Right lung (tissue), 10 donors: ENCODE measurements around the gene IL18R1. TPM values are rescaled to one million over a fixed set of nuclear protein-coding genes. Genes with fewer than 3 reads are reported as not detected.
A peak's percentile ranks its signal among the peaks of the same experiment; 100 is the strongest.
"Not testable (repeated sequence)": the region's sequence is repeated elsewhere in the genome, so short reads cannot be mapped to it uniquely, and the experiment has no call there.

Experiments
- DNase-seq, 2 donors: peaks; one replicate each; pipeline ENCODE4 v3.0.0-alpha.2; 2013
- long read RNA-seq, 8 donors: transcript quantifications; one replicate each; lab custom pipeline, GENCODE V29; 2026
- polyA plus RNA-seq, 5 donors: library from polyadenylated mRNA; unstranded; fragments of 120-200 nt; gene quantifications; one replicate each; pipeline versions ENCODE4 v1.2.1 to v1.2.3, GENCODE V29; 2013; ENCODE audit warnings: inconsistent platforms in 1 of 5, low replicate concordance in 1 of 5; ENCODE audit not compliant: insufficient read length in 5 of 5, insufficient read depth in 1 of 5

The IL18R1 gene
- polyA plus RNA-seq = 1 to 10 TPM; 2.2 to 5.6 (median 4.0) TPM
- long read RNA-seq, donor 1 = 0 reads
- long read RNA-seq, donor 2 = 0 reads
- long read RNA-seq, donor 3, partial matches to known transcripts = 0 of 1 reads
- long read RNA-seq, donor 3, other reads (novel, unspliced or antisense) = 0 of 1 reads
- long read RNA-seq, donor 4 = 0 reads
- long read RNA-seq, donor 5 = 0 reads
- long read RNA-seq, donor 6, partial matches to known transcripts = 0 of 1 reads
- long read RNA-seq, donor 6, other reads (novel, unspliced or antisense) = 0 of 1 reads
- long read RNA-seq, donor 7, partial matches to known transcripts = 0 of 2 reads
- long read RNA-seq, donor 7, other reads (novel, unspliced or antisense) = 0 of 2 reads
- long read RNA-seq, donor 8, partial matches to known transcripts = 0 of 1 reads
- long read RNA-seq, donor 8, other reads (novel, unspliced or antisense) = 0 of 1 reads

GRCh38 chr2:102355526-102356380, at the start of gene IL18R1:
Gene IL18R1 (plus strand): TSS chr2:102355796. CDS start chr2:102362661, 6,865 bp downstream.
- DNase-seq = peak; percentile 77 to 79

- no peak for DNase-seq
These were observed 49.5 kb upstream of the IL18R1 start for GRCh38 chr2:102306125-102306524.

- no peak for DNase-seq
These were observed 44.5 kb upstream of the IL18R1 start, which contains the start of gene IL1RL1 for GRCh38 chr2:102310964-102311640. Gene IL1RL1 (plus strand): TSS chr2:102311563. CDS start chr2:102338265, 26,702 bp downstream.

DNA sequence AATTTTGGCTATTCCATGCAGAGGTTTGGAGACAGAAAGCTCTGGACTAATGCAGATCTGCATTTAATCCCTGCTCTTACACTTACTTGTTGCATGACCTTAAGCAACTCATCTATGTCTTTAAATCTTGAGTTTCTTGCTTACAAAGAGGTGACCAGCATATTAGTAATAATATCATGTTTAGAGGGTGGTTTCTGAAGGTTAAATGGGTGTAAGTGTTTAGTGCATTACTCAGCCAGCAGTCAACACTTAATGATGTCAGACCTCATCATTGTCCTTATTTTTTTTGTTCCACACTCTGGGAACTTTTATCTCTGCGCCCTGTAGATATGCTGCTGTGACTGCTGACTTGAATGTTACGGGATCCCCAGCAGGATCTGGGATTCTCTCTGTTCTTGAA, 42.6 kb upstream of the IL18R1 start:
- DNase-seq = no peak

- no peak for DNase-seq
These were observed 42.1 kb upstream of the IL18R1 start for GRCh38 chr2:102313471-102313870.

DNA sequence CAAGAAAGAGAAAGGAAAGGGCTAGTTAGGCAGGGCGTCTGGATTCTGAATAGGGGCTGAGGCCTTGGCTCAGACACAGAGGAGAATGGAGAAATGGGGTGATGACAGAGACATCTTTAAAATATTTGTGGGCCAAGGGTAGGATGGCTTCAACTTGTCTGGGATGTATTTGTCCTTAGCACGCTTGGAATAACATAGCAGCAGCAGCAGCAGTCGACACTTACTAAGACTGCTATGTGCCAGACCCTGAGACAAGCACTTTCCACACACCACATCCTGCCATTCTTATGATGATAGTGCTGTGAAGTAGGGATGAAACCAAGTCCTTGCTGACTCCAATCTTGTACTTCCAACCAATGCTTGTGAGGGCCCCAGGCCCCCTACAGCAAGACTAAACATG, 41.6 kb upstream of the IL18R1 start:
- no peak for DNase-seq

DNA sequence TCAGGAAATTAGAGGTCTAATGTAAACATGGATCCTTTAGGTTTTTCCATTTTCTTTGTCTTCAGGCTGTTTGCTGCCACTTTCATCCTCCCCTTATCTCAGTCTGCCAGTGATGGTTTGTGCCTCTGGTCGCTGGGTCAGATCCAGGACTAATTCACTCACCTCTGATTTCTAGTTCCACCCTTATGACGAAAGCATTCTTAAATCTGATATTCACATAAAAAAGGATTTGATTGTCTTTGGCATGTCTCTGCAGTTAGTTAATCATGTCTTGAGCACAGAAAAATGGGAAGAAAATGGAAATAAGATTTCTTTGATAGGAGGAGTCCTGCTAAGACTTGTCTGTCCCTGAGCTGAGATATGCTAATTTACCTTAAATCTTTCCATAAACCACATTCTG, 39.7 kb upstream of the IL18R1 start:
- DNase-seq = no peak

GRCh38 chr2:102317715-102318114, 37.9 kb upstream of the IL18R1 start:
- DNase-seq = no peak

DNA sequence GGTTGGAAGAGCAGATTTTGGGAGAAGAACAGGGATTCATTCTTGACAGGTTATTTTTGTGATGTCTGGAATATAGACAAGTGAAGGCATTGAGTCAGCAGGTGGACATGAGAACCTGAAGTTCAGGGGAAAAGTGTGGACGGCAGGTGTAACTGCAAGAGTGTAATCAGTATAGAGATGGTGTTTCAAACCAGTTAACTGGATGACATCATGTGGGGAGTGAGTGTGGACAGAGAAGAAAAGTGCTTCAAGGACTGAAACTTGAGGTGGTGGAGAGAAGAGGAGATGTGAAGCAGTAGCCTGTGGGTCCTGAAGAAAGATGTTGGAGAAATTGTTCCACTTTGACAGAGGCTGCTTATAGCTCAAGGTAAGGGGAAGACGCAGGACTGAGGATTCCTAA, 37.2 kb upstream of the IL18R1 start:
- DNase-seq = no peak

GRCh38 chr2:102321941-102322719, 33.5 kb upstream of the IL18R1 start:
- DNase-seq = no peak

GRCh38 chr2:102324914-102325313, 30.7 kb upstream of the IL18R1 start:
- not testable (repeated sequence) for DNase-seq

GRCh38 chr2:102331311-102331980, 24.1 kb upstream of the IL18R1 start:
- DNase-seq = no peak

- no peak for DNase-seq
These were observed 21.1 kb upstream of the IL18R1 start for GRCh38 chr2:102334486-102334885.

DNA sequence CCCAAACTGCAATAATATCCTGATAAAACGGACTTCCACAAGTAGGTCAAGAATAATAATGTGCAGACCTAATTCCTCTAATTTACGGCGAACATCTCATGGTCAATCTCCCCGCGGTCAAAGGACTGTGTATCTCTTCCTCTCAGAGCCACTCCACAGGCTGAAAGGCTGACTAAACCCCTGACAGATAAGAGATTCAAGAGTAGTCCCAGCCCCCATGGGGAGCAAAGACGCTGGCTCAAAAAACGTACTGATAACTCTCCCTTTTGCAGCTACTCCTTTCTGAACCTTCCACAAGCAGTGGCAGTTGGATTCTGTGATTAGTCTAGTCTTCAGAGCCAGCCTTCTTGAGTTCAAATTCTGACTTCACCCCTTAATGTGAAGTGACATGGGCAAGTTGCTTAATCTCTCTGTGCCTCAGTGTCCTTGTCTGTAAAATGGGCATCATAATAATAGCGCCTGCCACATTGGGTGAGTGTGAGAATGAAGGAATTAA, 19.7 kb upstream of the IL18R1 start:
- no peak for DNase-seq

GRCh38 chr2:102336502-102336945, 19.1 kb upstream of the IL18R1 start:
- DNase-seq = no peak

GRCh38 chr2:102337012-102337411, 18.6 kb upstream of the IL18R1 start:
- no peak for DNase-seq

- DNase-seq = no peak
These were observed 17.9 kb upstream of the IL18R1 start for GRCh38 chr2:102337481-102338386.

GRCh38 chr2:102340778-102341177, 14.8 kb upstream of the IL18R1 start:
- DNase-seq = no peak

GRCh38 chr2:102342888-102343287, 12.7 kb upstream of the IL18R1 start:
- no peak for DNase-seq
